HepG2 (cell line): ENCODE measurements around the gene EPM2A. TPM values are rescaled to one million over a fixed set of nuclear protein-coding genes. Genes with fewer than 3 reads are reported as not detected.

ENCODE experiments used
- CCDC6 ChIP-seq: sonication (generic); formaldehyde crosslinking; IDR thresholded peaks from 2 replicates; pipeline ENCODE4 v1.8.1; 2022; ENCODE audit warnings: mild to moderate bottlenecking, missing genetic modification reagents, moderate library complexity
- DDIT3 ChIP-seq: sonication (generic); formaldehyde crosslinking; IDR thresholded peaks from 2 replicates; pipeline ENCODE4 v1.4.0; 2020; ENCODE audit warnings: mild to moderate bottlenecking, missing genetic modification reagents
- KDM5A ChIP-seq: fragments of 200-600 bp; sonication (generic); IDR thresholded peaks from 2 replicates; pipeline ENCODE4 v1.7.0; 2018; ENCODE audit warnings: antibody characterized with exemption, mild to moderate bottlenecking, low read length, borderline replicate concordance
- KDM5B ChIP-seq: sonication (generic); formaldehyde crosslinking; IDR thresholded peaks from 2 replicates; pipeline ENCODE4 v1.4.0; 2020; ENCODE audit warnings: missing genetic modification reagents, mild to moderate bottlenecking, borderline replicate concordance
- MXD4 ChIP-seq: IDR thresholded peaks from 2 replicates; pipeline ENCODE4 v1.6.1; 2016; ENCODE audit warnings: mild to moderate bottlenecking, missing biosample characterization, missing genetic modification reagents
- NFKB2 ChIP-seq: sonication (generic); formaldehyde crosslinking; IDR thresholded peaks from 2 replicates; pipeline ENCODE4 v1.4.0; 2020; ENCODE audit warnings: missing genetic modification reagents, borderline replicate concordance
- NR2F2 ChIP-seq: IDR thresholded peaks from 2 replicates; pipeline ENCODE4 v1.6.1; 2012; ENCODE audit warnings: low read depth, inconsistent platforms, borderline replicate concordance
- NR2F6 ChIP-seq, 2 experiments: IDR thresholded peaks; 2 replicates each; pipeline ENCODE4 v1.6.1; 2016; ENCODE audit warnings: antibody characterized with exemption in 1 of 2, mild to moderate bottlenecking in 1 of 2
- PAX8 ChIP-seq: sonication (generic); formaldehyde crosslinking; IDR thresholded peaks from 2 replicates; pipeline ENCODE4 v1.8.0; 2022; ENCODE audit warnings: mild to moderate bottlenecking, missing genetic modification reagents, borderline replicate concordance
- PRDM15 ChIP-seq: sonication (generic); formaldehyde crosslinking; IDR thresholded peaks from 2 replicates; pipeline ENCODE4 v1.4.0; 2020; ENCODE audit warnings: missing genetic modification reagents
- RFX5 ChIP-seq: IDR thresholded peaks from 2 replicates; pipeline ENCODE4 v1.6.1; 2011; ENCODE audit warnings: low read depth, low read length, improper control_type of control experiment
- ZBTB33 ChIP-seq: sonication (generic); formaldehyde crosslinking; IDR thresholded peaks from 2 replicates; pipeline ENCODE4 v1.4.0; 2020; ENCODE audit warnings: missing genetic modification reagents
- ZNF260 ChIP-seq: sonication (generic); formaldehyde crosslinking; IDR thresholded peaks from 2 replicates; pipeline ENCODE4 v1.4.0; 2020; ENCODE audit warnings: missing genetic modification reagents, low read depth, mild to moderate bottlenecking, borderline replicate concordance
- ZNF33B ChIP-seq: sonication (generic); formaldehyde crosslinking; IDR thresholded peaks from 2 replicates; pipeline ENCODE4 v1.5.1; 2020; ENCODE audit warnings: mild to moderate bottlenecking, missing genetic modification reagents
- ZNF34 ChIP-seq: sonication (generic); formaldehyde crosslinking; IDR thresholded peaks from 2 replicates; pipeline ENCODE4 v1.4.0; 2020; ENCODE audit warnings: mild to moderate bottlenecking, missing genetic modification reagents, borderline replicate concordance
- ZNF619 ChIP-seq: sonication (generic); formaldehyde crosslinking; IDR thresholded peaks from 2 replicates; pipeline ENCODE4 v1.4.0; 2020; ENCODE audit warnings: mild to moderate bottlenecking, missing genetic modification reagents
- polyA plus RNA-seq, 8 experiments: library from polyadenylated mRNA; depleted of rRNA in 3 of 8; stranded (reverse) in 7 of 8; unstranded in 1 of 8; fragments of >200 nt; fragmentation: Illumina TruSeq in 4 of 8; extraction: Trizol in 4 of 8; gene quantifications; 2 replicates each; pipeline versions ENCODE4 v1.2.1 to v1.2.3, GENCODE V29; 2011 to 2016; ENCODE audit warnings: low read depth in 4 of 8, missing spikeins in 1 of 8, mixed read lengths in 1 of 8; ENCODE audit not compliant: insufficient read depth in 1 of 8
- total RNA-seq, 5 experiments: library from RNA; depleted of rRNA; stranded (reverse); fragments of >200 nt; fragmentation: Illumina TruSeq; extraction: Trizol; gene quantifications; 2 replicates each; pipeline ENCODE4 v1.2.3, GENCODE V29; 2016; ENCODE audit warnings: low read depth in 1 of 5

EPM2A gene
- total and polyA plus RNA-seq, 2 of the 13 experiments (the other 11 are each of a cell fraction or from before 2014, with no cell fraction given) = 4.6 to 9.2 TPM

- TF ChIP-seq PRDM15 (CRISPR knock-in tag) (no peak), ZNF619 (no peak), KDM5A (no peak), ZNF33B (CRISPR knock-in tag) (no peak), NR2F2 (no peak), KDM5B (CRISPR knock-in tag) (no peak), PAX8 (CRISPR knock-in tag) (no peak), ZNF260 (no peak), RFX5 (no peak), MXD4 (CRISPR knock-in tag) (no peak), NFKB2 (CRISPR knock-in tag) (no peak), DDIT3 (no peak), CCDC6 (CRISPR knock-in tag) (no peak), ZNF34 (CRISPR knock-in tag) (no peak), NR2F6 (IDR thresholded peaks at IDR 0.05) (no peak), NR2F6 (CRISPR knock-in tag; IDR thresholded peaks at IDR 0.05) (no peak), ZBTB33 (no peak)
- TF ChIP-seq, all 625 proteins: peak for 0
Measured at GRCh38 chr6:145733207-145733606, 2.1 kb downstream of the EPM2A start (continued).
